ENCODE results near the gene PCSK4.
"Not testable (repeated sequence)": the region's sequence is repeated elsewhere in the genome, so short reads cannot be mapped to it uniquely, and the experiment has no call there.

The PCSK4 gene

GRCh38 chr19:1502433-1503088 lies 12.4 kb upstream of the PCSK4 start:
- no peak overlapping the region for H3K4me3 ChIP-seq (ENCODE audit: low read depth, low read length)
- TF ChIP-seq CTCF (IDR thresholded peaks at IDR 0.05; ENCODE audit: borderline replicate concordance, insufficient read depth, low read depth, low read length) = no peak

- TF ChIP-seq CTCF (IDR thresholded peaks at IDR 0.05; ENCODE audit: borderline replicate concordance, insufficient read depth, low read depth, low read length) = no peak
These were observed 11.0 kb upstream of the PCSK4 start for GRCh38 chr19:1501200-1501595.

GRCh38 chr19:1499231-1499630 lies 9.1 kb upstream of the PCSK4 start:
- not testable (repeated sequence) for H3K4me3 ChIP-seq (ENCODE audit: low read depth, low read length)

More at GRCh38 chr19:1501200-1501595, 11.0 kb upstream of the PCSK4 start:
- H3K4me3 ChIP-seq (ENCODE audit: low read depth, low read length) = no peak overlapping the region

GRCh38 chr19:1497578-1498235 lies 7.6 kb upstream of the PCSK4 start:
- TF ChIP-seq CTCF (IDR thresholded peaks at IDR 0.05; ENCODE audit: borderline replicate concordance, insufficient read depth, low read depth, low read length) = no peak
- H3K4me3 ChIP-seq (ENCODE audit: low read depth, low read length) = no peak overlapping the region

GRCh38 chr19:1496714-1497577 lies 6.8 kb upstream of the PCSK4 start:
- no peak for TF ChIP-seq CTCF (IDR thresholded peaks at IDR 0.05; ENCODE audit: borderline replicate concordance, insufficient read depth, low read depth, low read length)
- no peak overlapping the region for H3K4me3 ChIP-seq (ENCODE audit: low read depth, low read length)

GRCh38 chr19:1495799-1496713 lies 5.9 kb upstream of the PCSK4 start:
- TF ChIP-seq CTCF (IDR thresholded peaks at IDR 0.05; ENCODE audit: borderline replicate concordance, insufficient read depth, low read depth, low read length) = no peak
- no peak overlapping the region for H3K4me3 ChIP-seq (ENCODE audit: low read depth, low read length)

All from GM12875 (cell line).